Endometrium (tissue), 2 donors: ENCODE results near the gene CHD2.

Experiments used
- FAIRE-seq: peaks from 2 replicates; lab custom pipeline; 2012; peaks lifted over from hg19 to GRCh38; lab: Jason Lieb, UNC
- donor health status: control.
- donor health status: control.

CHD2 gene

DNA sequence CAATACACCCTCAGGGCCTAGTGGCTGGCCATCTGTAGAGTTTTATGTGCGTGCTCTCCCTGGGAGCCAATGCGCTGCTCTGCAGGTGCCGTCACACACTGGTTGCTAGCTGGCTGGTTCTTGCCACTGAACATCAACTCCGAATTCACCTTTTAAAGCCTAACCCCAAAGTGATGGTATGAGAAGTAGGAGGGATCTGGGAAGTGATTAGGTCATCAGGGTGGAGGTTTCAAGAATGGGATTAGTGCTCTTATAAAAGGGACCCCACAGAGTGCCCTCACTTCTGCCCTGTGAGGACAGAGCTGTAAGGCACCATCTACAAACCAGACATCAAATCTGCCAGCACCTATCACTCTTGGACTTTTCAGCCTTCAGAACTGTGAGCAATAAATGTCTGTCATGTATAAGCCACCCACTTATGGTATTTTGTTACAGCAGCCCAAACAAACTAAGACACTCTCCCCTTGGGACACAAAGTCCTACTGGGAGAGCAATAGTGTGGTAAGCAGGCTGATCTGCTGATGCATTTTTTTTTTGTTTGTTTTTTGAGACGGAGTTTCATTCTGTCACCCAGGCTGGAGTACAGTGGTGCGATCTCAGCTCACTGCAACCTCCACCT lies 168.6 kb downstream of the CHD2 start:
- no peak for FAIRE-seq

GRCh38 chr15:93070132-93070531 lies 170.0 kb downstream of the CHD2 start:
- no peak for FAIRE-seq

DNA sequence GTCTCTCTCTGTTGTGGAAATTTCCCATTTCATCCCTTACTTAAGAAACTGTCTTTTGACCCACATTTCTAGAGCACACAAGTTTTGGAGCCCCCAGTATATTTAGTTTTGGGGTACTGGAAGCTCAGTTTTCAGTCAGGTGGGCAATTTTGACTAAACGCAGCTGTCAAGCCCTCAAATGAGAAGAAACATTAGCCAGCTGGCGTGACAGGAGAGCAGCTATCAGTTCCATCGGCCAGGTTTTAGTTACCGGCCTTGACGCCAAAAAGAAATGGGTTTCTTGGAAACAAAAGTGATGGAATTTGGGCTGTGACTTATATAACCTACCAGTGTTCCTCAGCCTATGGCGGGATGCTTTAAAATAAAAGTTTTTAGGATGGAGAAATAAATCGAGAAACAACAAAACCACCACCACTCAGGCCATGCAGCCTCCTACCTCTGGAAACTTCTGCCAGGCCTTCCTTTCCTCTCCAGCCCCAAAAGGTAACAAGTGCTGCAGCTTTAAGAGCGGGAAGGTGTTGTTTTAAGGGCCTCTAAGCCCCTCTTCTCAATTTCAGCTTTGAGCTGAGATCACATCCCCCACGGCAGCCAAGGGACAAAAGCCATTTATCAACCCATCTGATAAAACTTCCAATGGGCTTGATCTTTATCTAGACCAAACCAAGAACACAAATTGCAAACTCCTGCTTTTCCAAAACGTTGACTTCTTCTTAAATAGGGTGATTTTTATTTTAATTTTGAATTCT lies 170.6 kb downstream of the CHD2 start:
- no peak for FAIRE-seq

DNA sequence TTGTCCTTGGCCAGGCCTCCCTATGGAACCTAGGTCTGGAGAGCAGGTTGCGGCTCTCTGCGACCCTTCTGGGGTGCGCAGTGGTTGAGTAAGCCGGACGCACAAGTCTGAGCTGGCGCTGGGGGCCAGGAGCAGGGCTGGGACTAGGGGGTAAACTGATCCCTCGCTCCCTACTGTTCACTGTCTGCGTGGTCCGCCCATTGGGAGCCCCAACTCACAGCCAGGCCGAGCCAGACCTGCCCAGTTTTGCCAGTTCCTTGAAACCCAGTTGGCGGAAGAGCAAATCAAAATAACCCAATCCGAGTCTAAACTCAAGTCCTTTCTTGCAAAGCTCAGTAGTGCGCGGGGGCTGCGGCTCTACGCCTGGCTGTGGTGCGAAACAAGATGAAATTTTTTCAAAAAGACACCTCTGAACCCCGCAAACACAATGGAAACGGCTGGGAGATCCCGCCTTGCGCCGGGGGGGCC lies 171.4 kb downstream of the CHD2 start:
- no peak for FAIRE-seq

- no peak for FAIRE-seq
Measured at GRCh38 chr15:93072011-93072410, 171.9 kb downstream of the CHD2 start.

GRCh38 chr15:93072411-93073394 lies 172.6 kb downstream of the CHD2 start:
- no peak for FAIRE-seq

- FAIRE-seq, result no peak
Measured at GRCh38 chr15:93073465-93073952, 173.4 kb downstream of the CHD2 start.

- no peak for FAIRE-seq
Measured at GRCh38 chr15:93074599-93074998, 174.5 kb downstream of the CHD2 start.

GRCh38 chr15:93076217-93076616 lies 176.1 kb downstream of the CHD2 start:
- FAIRE-seq, result no peak

GRCh38 chr15:93076875-93077274 lies 176.8 kb downstream of the CHD2 start:
- FAIRE-seq, result no peak
